GM10248 (cell line): ENCODE data around the gene TIMM17A.
"Not testable (repeated sequence)": the region's sequence is repeated elsewhere in the genome, so short reads cannot be mapped to it uniquely, and the experiment has no call there.

Experiments
- CTCF ChIA-PET: fragments of 300-600 bp; sonication (Branson Sonifier 250); formaldehyde crosslinking; extraction: SDS; loops from one replicate; lab custom pipeline; 2021; ENCODE audit warnings: antibody characterized with exemption; lab: Yijun Ruan, JAX
- POLR2A ChIA-PET: fragments of 350-650 bp; sonication (Branson Sonifier 250); formaldehyde crosslinking; extraction: SDS; loops from one replicate; lab custom pipeline; 2020; ENCODE audit warnings: antibody characterized with exemption; lab: Yijun Ruan, JAX
- DNase-seq: peaks from one replicate; pipeline ENCODE4 v3.0.0; 2012; ENCODE audit errors: extremely low spot score
- TF ChIP-seq, protein P1 (sequence below): IDR thresholded peaks from 2 replicates; pipeline ENCODE4 v1.5.1; 2012; ENCODE audit warnings: mild to moderate bottlenecking, low read depth; ENCODE audit errors: extremely low read depth, missing control alignments, control extremely low read depth

Gene TIMM17A

DNA sequence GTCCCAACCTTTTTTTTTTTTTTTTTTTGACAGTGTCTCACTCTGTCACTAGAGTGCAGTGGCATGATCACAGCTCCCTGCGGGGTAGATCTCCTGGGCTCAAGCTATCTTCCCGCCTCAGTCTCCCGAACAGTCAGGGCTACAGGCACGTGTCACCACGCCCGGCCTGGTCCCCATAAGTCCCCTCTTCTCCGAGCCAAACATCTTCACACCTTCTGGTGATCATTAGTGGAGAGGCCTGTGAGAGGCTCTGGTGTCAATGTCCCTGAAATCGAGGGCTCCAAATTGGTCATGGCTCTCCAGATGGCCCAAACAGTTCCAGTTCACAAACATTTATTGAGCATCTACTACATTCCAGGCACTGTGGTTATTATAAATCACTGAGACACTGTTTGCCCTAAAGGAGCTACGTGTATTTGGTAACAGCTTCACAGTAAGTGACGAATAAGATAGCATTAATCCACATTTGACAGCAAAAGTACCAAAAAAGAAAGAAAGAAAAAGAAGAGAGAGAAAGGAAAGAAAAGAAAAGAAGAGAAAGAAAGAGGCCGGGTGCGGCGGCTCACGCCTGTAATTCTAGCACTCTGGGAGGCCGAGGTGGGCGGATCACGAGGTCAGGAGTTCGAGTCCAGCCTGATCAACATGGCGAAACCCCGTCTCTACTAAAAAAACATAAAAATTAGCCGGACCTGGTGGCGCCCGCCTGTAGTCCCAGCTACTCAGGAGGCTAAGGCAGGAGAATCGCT, 867 bp upstream of the TIMM17A start:
- no peak for DNase-seq
- ChIA-PET POLR2A (interaction anchor here (0.7 kb wide), 1 partner anchor 28 kb away, joined by 3 read pairs; the partner anchor contains the start of gene RNPEP), CTCF (interaction anchor here (1.0 to 3.3 kb wide), 9 partner anchors 46 to 442 kb away, joined by 3 to 20 read pairs (median 3); partner anchors contain the start of gene IPO9)

DNA sequence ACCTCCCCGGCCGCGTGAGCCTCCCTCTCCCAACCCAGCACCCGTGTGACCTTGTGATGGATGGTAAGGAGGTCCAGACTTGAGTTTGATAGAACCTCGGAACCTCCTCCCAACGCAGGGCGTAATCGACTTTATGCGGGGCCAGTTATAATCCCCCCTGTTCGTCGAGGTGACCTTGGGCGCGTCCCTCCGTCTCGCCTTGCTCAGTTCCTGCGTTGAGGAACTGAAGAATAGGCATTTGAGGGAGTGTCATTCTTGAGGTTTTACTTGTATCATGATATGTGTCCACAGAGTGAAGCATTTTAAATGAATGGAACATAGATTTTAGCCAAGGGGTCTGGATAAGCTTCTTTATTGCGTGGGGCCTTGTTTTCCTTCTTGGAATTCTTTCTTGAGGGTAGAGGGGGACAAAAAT, 433 bp downstream of the TIMM17A start:
- CTCF ChIA-PET: interaction anchor here (1.1 to 3.3 kb wide), 2 partner anchors 44 to 60 kb away, joined by 6 to 20 read pairs; no protein-coding TSS in a partner anchor
- TF ChIP-seq, protein P1, sequence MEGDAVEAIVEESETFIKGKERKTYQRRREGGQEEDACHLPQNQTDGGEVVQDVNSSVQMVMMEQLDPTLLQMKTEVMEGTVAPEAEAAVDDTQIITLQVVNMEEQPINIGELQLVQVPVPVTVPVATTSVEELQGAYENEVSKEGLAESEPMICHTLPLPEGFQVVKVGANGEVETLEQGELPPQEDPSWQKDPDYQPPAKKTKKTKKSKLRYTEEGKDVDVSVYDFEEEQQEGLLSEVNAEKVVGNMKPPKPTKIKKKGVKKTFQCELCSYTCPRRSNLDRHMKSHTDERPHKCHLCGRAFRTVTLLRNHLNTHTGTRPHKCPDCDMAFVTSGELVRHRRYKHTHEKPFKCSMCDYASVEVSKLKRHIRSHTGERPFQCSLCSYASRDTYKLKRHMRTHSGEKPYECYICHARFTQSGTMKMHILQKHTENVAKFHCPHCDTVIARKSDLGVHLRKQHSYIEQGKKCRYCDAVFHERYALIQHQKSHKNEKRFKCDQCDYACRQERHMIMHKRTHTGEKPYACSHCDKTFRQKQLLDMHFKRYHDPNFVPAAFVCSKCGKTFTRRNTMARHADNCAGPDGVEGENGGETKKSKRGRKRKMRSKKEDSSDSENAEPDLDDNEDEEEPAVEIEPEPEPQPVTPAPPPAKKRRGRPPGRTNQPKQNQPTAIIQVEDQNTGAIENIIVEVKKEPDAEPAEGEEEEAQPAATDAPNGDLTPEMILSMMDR: no peak
- POLR2A ChIA-PET: no interaction called here
- no peak for DNase-seq

More for the DNA sequence above, 867 bp upstream of the TIMM17A start:
- TF ChIP-seq, protein P1: no peak

DNA sequence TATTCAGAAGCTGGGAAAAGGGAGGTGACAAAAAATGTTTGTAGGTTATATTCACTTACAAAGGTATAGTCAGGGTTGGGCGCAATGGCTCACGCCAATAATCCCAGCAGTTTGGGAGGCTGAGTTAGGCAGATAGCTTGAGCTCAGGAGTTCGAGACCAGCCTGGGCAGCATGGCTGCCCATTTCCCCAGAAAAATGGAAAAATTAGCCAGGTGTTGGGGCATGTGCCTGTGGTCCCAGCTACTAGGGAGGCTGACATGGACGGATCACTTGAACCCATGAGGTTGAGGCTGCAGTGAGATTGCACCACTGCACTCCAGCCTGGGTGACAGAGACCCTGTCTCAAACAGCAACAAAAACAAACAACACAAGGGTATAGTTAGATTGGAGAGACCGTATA, 3.0 kb downstream of the TIMM17A start:
- ChIA-PET CTCF (interaction anchor here (1.0 to 2.1 kb wide), 3 partner anchors 14 to 63 kb away, joined by 3 to 15 read pairs (median 11); no protein-coding TSS in a partner anchor), POLR2A (interaction anchor here (1.1 kb wide), 1 partner anchor 185 kb away, joined by 5 read pairs; no protein-coding TSS in a partner anchor)
- no peak for DNase-seq
- TF ChIP-seq, protein P1: no peak

DNA sequence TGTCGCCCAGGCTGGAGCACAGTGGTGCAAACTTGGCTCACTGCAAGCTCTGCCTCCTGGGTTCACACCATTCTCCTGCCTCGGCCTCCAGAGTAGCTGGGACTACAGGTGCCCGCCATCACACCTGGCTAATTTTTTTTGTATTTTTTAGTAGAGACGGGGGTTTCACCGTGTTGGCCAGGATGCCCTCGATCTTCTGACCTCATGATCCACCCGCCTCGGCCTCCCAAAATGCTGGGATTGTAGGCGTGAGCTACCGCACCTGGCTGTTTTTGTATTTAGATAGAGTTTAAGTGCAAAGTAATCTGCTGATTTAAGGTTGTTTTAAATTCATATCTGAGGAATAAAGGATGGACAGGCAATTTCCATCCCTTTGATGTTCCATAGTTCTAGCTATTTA, 7.1 kb downstream of the TIMM17A start:
- POLR2A ChIA-PET, DNase-seq: not testable (repeated sequence)
- CTCF ChIA-PET: interaction anchor here (1.0 to 5.0 kb wide), 4 partner anchors 10 to 66 kb away, joined by 3 to 47 read pairs (median 18); no protein-coding TSS in a partner anchor

DNA sequence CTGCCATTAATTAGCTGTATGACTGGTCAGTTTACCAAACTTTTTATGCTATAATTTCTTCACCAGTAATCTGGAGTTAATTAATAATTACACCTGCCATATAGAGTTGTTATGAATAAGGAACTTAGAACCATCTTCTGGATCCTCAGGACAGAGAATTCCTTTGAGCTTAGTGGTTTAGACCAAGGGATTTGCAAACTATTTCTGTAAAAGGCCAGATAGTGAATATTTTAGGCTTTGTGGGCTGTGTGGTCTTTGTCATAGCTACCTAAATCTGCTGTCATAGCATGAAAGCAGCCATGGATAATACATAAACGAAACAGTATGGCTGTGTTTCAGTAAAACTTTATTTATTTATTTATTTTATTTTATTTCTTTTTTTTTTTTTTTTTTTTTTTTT, 9.0 kb downstream of the TIMM17A start:
- TF ChIP-seq, protein P1: no peak
- POLR2A ChIA-PET: interaction anchor here (0.7 kb wide), 2 partner anchors 19 to 83 kb away, joined by 3 to 7 read pairs; no protein-coding TSS in a partner anchor
- no peak for DNase-seq
- CTCF ChIA-PET: interaction anchor here (1.3 to 5.0 kb wide), 4 partner anchors 8 to 482 kb away, joined by 3 to 47 read pairs (median 18); no protein-coding TSS in a partner anchor

DNA sequence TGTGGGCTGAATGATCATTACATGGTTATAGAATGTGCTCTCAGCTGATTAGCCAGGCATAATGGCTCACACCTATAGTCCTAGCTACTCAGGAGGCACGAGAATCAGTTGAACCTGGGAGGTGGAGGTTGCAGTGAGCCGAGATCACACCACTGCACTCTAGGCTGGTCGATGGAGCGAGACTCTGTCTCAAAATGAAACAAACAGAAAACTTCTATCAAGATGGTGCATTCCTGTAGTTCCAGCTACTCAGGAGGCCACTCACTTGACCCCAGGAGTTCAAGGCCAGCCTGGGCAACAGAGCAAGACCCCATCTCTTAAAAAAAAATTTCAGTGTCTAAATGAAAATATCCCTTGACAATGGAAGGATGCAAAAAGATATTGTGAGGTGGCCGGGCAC, 10.9 kb downstream of the TIMM17A start:
- ChIA-PET POLR2A (no interaction called here), CTCF (interaction anchor here (1.4 to 5.0 kb wide), 2 partner anchors 9 to 70 kb away, joined by 4 to 47 read pairs; no protein-coding TSS in a partner anchor)
- TF ChIP-seq, protein P1: no peak
- DNase-seq: no peak
